K562 (cell line): Measurements from ENCODE around the gene NTNG1. TPM values are rescaled to one million over a fixed set of nuclear protein-coding genes. Genes with fewer than 3 reads are reported as not detected.

Source experiments
- ATAC-seq: fragments of 200-7000 bp; cut with Tn5 transposase; 3 replicates; pipeline ENCODE4 v1.9.1; 2020; ENCODE audit warnings: moderate library complexity
- BruUV-seq: library from RNA; stranded (reverse); fragments of 400-500 nt; replicated peaks from 2 replicates; lab custom pipeline; 2021; lab: Mats Ljungman, UMichigan
- CTCF ChIA-PET: fragments of 300-600 bp; formaldehyde crosslinking; extraction: SDS; loops from one replicate; lab custom pipeline; 2021; ENCODE audit warnings: low intra/inter-chr PET ratio; lab: Yijun Ruan, JAX
- POLR2A ChIA-PET: fragments of 300-600, 350-650 bp; sonication (Branson Sonifier 250); formaldehyde crosslinking; extraction: SDS; loops from one replicate; lab custom pipeline; 2021; ENCODE audit warnings: antibody characterized with exemption, inconsistent platforms; lab: Yijun Ruan, JAX
- DNase-seq, 4 experiments: peaks; one replicate each; pipeline versions ENCODE4 v3.0.0 to v3.0.0-alpha.2; 2011 to 2018; ENCODE audit warnings: low spot score in 3 of 4, mixed read lengths in 3 of 4; ENCODE audit errors: extremely low read depth in 1 of 4
- FAIRE-seq: peaks from 2 replicates; lab custom pipeline; 2011; peaks lifted over from hg19 to GRCh38; lab: Jason Lieb, UNC
- H2AFZ ChIP-seq: 2 replicates; pipeline ENCODE4 v1.6.0; 2011; ENCODE audit warnings: low read depth, low read length, control low read depth, inconsistent platforms
- H3K27ac ChIP-seq: fragments of 200-600 bp; 3 replicates; pipeline ENCODE4 v1.8.0; 2011; ENCODE audit warnings: low read depth, mild to moderate bottlenecking, control low read depth, inconsistent platforms, low read length, moderate library complexity, mixed read lengths; ENCODE audit errors: extremely low read depth
- H3K27me3 ChIP-seq, 2 experiments: fragments of 300-600 bp in 1 of 2; 2 replicates in 1 of 2; 3 replicates in 1 of 2; pipeline versions ENCODE4 v1.6.0 to v1.8.0; 2011; ENCODE audit warnings: inconsistent platforms in 2 of 2, low read length in 2 of 2, mild to moderate bottlenecking in 1 of 2, mixed read lengths in 1 of 2, moderate library complexity in 1 of 2; ENCODE audit not compliant: control insufficient read depth in 2 of 2, insufficient read depth in 2 of 2
- H3K36me3 ChIP-seq: fragments of 300-600 bp; 3 replicates; pipeline ENCODE4 v1.8.0; 2011; ENCODE audit warnings: mild to moderate bottlenecking, low read length, inconsistent platforms; ENCODE audit not compliant: control insufficient read depth, insufficient read depth
- H3K4me1 ChIP-seq, 2 experiments: fragments of 200-600 bp in 1 of 2; replicated peaks in 1 of 2; 2 replicates in 1 of 2; 3 replicates in 1 of 2; pipeline versions ENCODE4 v1.5.1 to v1.8.0; 2011; ENCODE audit warnings: inconsistent platforms in 2 of 2, low read length in 2 of 2, mild to moderate bottlenecking in 1 of 2, mixed read lengths in 1 of 2, moderate library complexity in 1 of 2; ENCODE audit not compliant: control insufficient read depth in 2 of 2, insufficient read depth in 2 of 2
- H3K4me2 ChIP-seq: 2 replicates; pipeline ENCODE4 v1.6.1; 2011; ENCODE audit warnings: low read length, control low read depth, inconsistent platforms, mixed read lengths; ENCODE audit not compliant: insufficient read depth
- H3K4me3 ChIP-seq: fragments of 200-600 bp; sonication (generic), shearing (Covaris generic); 2 replicates; pipeline ENCODE4 v1.5.1; 2016; ENCODE audit warnings: control low read depth, inconsistent platforms
- H3K79me2 ChIP-seq: fragments of 200-600 bp; 3 replicates; pipeline ENCODE4 v1.8.0; 2011; ENCODE audit warnings: low read length, inconsistent platforms; ENCODE audit not compliant: control insufficient read depth, insufficient read depth
- H3K9ac ChIP-seq, 2 experiments: 2 replicates each; pipeline versions ENCODE4 v1.6.0 to v1.6.1; 2011; ENCODE audit warnings: low read depth in 2 of 2, low read length in 2 of 2, control low read depth in 1 of 2, inconsistent platforms in 1 of 2, mild to moderate bottlenecking in 1 of 2, mixed read lengths in 1 of 2; ENCODE audit not compliant: insufficient read depth in 1 of 2
- H3K9me1 ChIP-seq: one replicate; pipeline ENCODE4 v1.6.0; 2011; ENCODE audit warnings: inconsistent platforms, mild to moderate bottlenecking, low read length, moderate library complexity; ENCODE audit not compliant: control insufficient read depth, insufficient read depth
- H3K9me3 ChIP-seq: replicated peaks from 2 replicates; pipeline ENCODE4 v1.5.1; 2011; ENCODE audit warnings: low read depth, low read length, inconsistent platforms; ENCODE audit not compliant: control insufficient read depth, insufficient read depth
- H4K20me1 ChIP-seq: replicated peaks from 2 replicates; pipeline ENCODE4 v1.6.1; 2011; ENCODE audit warnings: low read length, inconsistent platforms, mixed read lengths; ENCODE audit not compliant: control insufficient read depth, insufficient read depth
- TCF7L2 ChIP-seq: fragments of 150-350 bp; IDR thresholded peaks from 2 replicates; pipeline ENCODE4 v1.6.1; 2016; ENCODE audit warnings: low read depth, mild to moderate bottlenecking, low read length, moderate library complexity
- YY1 ChIP-seq, 3 experiments: IDR thresholded peaks; 2 replicates each; pipeline ENCODE4 v1.6.1; 2011; ENCODE audit warnings: low read length in 2 of 3, mild to moderate bottlenecking in 2 of 3, moderate library complexity in 2 of 3, borderline replicate concordance in 1 of 3, control low read depth in 1 of 3, low read depth in 1 of 3; ENCODE audit not compliant: insufficient read depth in 3 of 3, insufficient replicate concordance in 2 of 3, control insufficient read depth in 1 of 3, insufficient read length in 1 of 3; ENCODE audit errors: extremely low read depth in 1 of 3
- WGBS: fragments of 100-300 bp; shearing (Covaris generic); methylation state at CpG from one replicate; pipeline ENCODE4 v1.1.6; 2016; ENCODE audit warnings: low coverage, mixed read lengths; ENCODE audit not compliant: insufficient coverage; ENCODE audit errors: missing lambda C conversion rate; 5-methylcytosine and 5-hydroxymethylcytosine counted together
- in situ Hi-C: fragments of 300-500 bp; cut with MboI; formaldehyde crosslinking; loops from 4 replicates; pipeline ENCODE4 v1.15.0; 2018; ENCODE audit warnings: inconsistent platforms, mixed read lengths
- intact Hi-C: fragments of 100-400 bp; cut with micrococcal nuclease; formaldehyde crosslinking; loops from 2 replicates; pipeline ENCODE4 v1.14.2; 2022
- polyA plus RNA-seq, 8 experiments: library from polyadenylated mRNA; depleted of rRNA in 4 of 8; stranded (reverse) in 5 of 8; unstranded in 3 of 8; fragments of >200 nt; fragmentation: Nextera tagmentation in 2 of 8; fragmentation: Illumina TruSeq in 1 of 8; extraction: Ambion mirVana in 2 of 8; extraction: Trizol in 1 of 8; gene quantifications; 2 replicates each; pipeline versions ENCODE4 v1.2.1 to v1.2.3, GENCODE V29; 2011 to 2014; ENCODE audit warnings: inconsistent platforms in 1 of 8, missing spikeins in 1 of 8
- total RNA-seq, 7 experiments: library from RNA; depleted of rRNA in 6 of 7; stranded (reverse); fragments of >200 nt in 6 of 7; fragmentation: Illumina TruSeq in 2 of 7; extraction: Trizol in 2 of 7; gene quantifications; 2 replicates each; pipeline versions ENCODE4 v1.2.1 to v1.2.3, GENCODE V29; 2011 to 2021; ENCODE audit warnings: low replicate concordance in 1 of 7
- TF ChIP-seq, protein P1 (sequence below): fragments of 250-450 bp; sonication (Bioruptor Pico); IDR thresholded peaks from 2 replicates; pipeline ENCODE4 v1.5.1; 2021; ENCODE audit warnings: mild to moderate bottlenecking

The NTNG1 gene
- total and polyA plus RNA-seq, 9 of the 15 experiments (the other 6 are each of a cell fraction or from before 2014, with no cell fraction given) = not detected

- no TSS peak for BruUV-seq
- Histone ChIP-seq H4K20me1 (no peaks in the 10 kb centered on the region), H2AFZ (no peak overlapping the region), H3K4me3 (no peak overlapping the region), H3K9ac (no peak overlapping the region), H3K9me1 (no peaks in the 10 kb centered on the region), H3K9me3 (no peaks in the 10 kb centered on the region), H3K4me2 (no peak overlapping the region), H3K79me2 (no peaks in the 10 kb centered on the region), H3K27ac (no peak overlapping the region), H3K36me3 (no peaks in the 10 kb centered on the region), H3K27me3 (no peaks in the 10 kb centered on the region), H3K4me1 (no peaks in the 10 kb centered on the region)
- ATAC-seq (no peak), DNase-seq (no peak), FAIRE-seq (no peak)
- in situ Hi-C loops (no loop called here), intact Hi-C loops (no loop called here)
- ChIA-PET POLR2A (no interaction called here), CTCF (no interaction called here)
- 1% methylated on average over 5 of the region's 5 CpGs for WGBS
- TF ChIP-seq YY1 (IDR thresholded peaks at IDR 0.05; ENCODE audit: borderline replicate concordance in 1 of 3, control insufficient read depth in 1 of 3, extremely low read depth in 1 of 3, insufficient read depth in 3 of 3, insufficient read length in 1 of 3, insufficient replicate concordance in 2 of 3, low read depth in 1 of 3, low read length in 2 of 3) (peak in 1 of 3 experiments; percentile 58), TCF7L2 (no peak)
- TF ChIP-seq, protein P1, sequence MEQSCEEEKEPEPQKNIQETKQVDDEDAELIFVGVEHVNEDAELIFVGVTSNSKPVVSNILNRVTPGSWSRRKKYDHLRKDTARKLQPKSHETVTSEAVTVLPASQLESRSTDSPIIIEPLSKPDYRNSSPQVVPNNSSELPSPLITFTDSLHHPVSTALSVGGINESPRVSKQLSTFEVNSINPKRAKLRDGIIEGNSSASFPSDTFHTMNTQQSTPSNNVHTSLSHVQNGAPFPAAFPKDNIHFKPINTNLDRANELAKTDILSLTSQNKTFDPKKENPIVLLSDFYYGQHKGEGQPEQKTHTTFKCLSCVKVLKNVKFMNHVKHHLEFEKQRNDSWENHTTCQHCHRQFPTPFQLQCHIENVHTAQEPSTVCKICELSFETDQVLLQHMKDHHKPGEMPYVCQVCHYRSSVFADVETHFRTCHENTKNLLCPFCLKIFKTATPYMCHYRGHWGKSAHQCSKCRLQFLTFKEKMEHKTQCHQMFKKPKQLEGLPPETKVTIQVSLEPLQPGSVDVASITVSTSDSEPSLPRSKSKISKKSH (CRISPR knock-in tag) = no peak
These were observed 310.2 kb downstream of the NTNG1 start for GRCh38 chr1:107450899-107451664.
